ENCODE results near the gene SIK3. TPM values are rescaled to one million over a fixed set of nuclear protein-coding genes. Genes with fewer than 3 reads are reported as not detected.
"Not testable (repeated sequence)": the region's sequence is repeated elsewhere in the genome, so short reads cannot be mapped to it uniquely, and the experiment has no call there.

SIK3 gene
- total RNA-seq, 1 experiment from 2014 or later, result 31.4 TPM

GRCh38 chr11:117052196-117053149, 45.8 kb downstream of the SIK3 start:
- peaks cover 6 to 10% of the 10 kb centered on the region in 2 experiments for H3K4me1 Mint-ChIP-seq
- H3K4me2 ChIP-seq (ENCODE audit: insufficient read depth, insufficient read length, low read length), result no peak overlapping the region
- no peaks in the 10 kb centered on the region; a peak in 1 of 7 replicates for H3K36me3 Mint-ChIP-seq (ENCODE audit: insufficient read depth in 1 of 3, low read depth in 3 of 3)
- no peak overlapping the region for H2BK15ac ChIP-seq (ENCODE audit: low read depth, low read length)
- H4K20me1 ChIP-seq (ENCODE audit: control insufficient read depth, insufficient read depth, insufficient read length), result no peaks in the 10 kb centered on the region
- no peak overlapping the region for H4K91ac ChIP-seq (ENCODE audit: insufficient read length, low read depth, low read length)
- no peak overlapping the region for H2BK120ac ChIP-seq (ENCODE audit: low read depth, low read length, poor library complexity, severe bottlenecking)
- no peak overlapping the region for H2AK5ac ChIP-seq (ENCODE audit: insufficient read length, low read length)
- H3K27ac ChIP-seq (ENCODE audit: insufficient read length, low read depth, low read length), result no peak overlapping the region
- no peaks in the 10 kb centered on the region for H3K9me3 Mint-ChIP-seq
- no peak for TF ChIP-seq CTCF (conservative IDR thresholded peaks at IDR 0.05)
- H3K23ac ChIP-seq (ENCODE audit: insufficient read length, low read depth, low read length), result no peak overlapping the region
- H2BK20ac ChIP-seq (ENCODE audit: low read depth, low read length, poor library complexity, severe bottlenecking), result no peak overlapping the region
- no peak overlapping the region for H2BK12ac ChIP-seq (ENCODE audit: insufficient read length, low read depth, low read length)
- H3K27me3 ChIP-seq (ENCODE audit: insufficient read depth, low read length), result no peaks in the 10 kb centered on the region
- H4K8ac ChIP-seq (replicated peaks; ENCODE audit: insufficient read length, low read depth, low read length), result no peak overlapping the region
- no peak overlapping the region for H2BK5ac ChIP-seq (ENCODE audit: insufficient read length, low read length)
- H3K79me2 ChIP-seq (ENCODE audit: insufficient read depth, low read length), result peaks cover 1% of the 10 kb centered on the region; the same call in 1 of the 2 replicates
- no peaks in the 10 kb centered on the region for H3K9me3 ChIP-seq (ENCODE audit: control insufficient read depth, low read depth, low read length)
- DNase-seq, result no peak
- H3T11ph ChIP-seq (ENCODE audit: low read length), result no peak overlapping the region
- H3K4me1 ChIP-seq (ENCODE audit: insufficient read depth, low read length), result no peaks in the 10 kb centered on the region
- H3K14ac ChIP-seq (ENCODE audit: insufficient read depth, low read length), result no peak overlapping the region
- no peak overlapping the region for H2AFZ ChIP-seq (ENCODE audit: low read length)
- H3K27me3 Mint-ChIP-seq (ENCODE audit: low read depth), result no peaks in the 10 kb centered on the region
- H3K79me1 ChIP-seq (ENCODE audit: insufficient read depth, low read depth, low read length, poor library complexity, severe bottlenecking), result peaks cover 3% of the 10 kb centered on the region
- no peak overlapping the region for H3K18ac ChIP-seq (ENCODE audit: insufficient read length, low read depth, low read length)
- no peak overlapping the region for H3K9ac ChIP-seq (ENCODE audit: extremely low read depth, insufficient read length, low read length)
- H3K4ac ChIP-seq (ENCODE audit: low read depth, low read length), result no peak overlapping the region
- no peaks in the 10 kb centered on the region for H3K23me2 ChIP-seq (ENCODE audit: insufficient read length, low read depth, low read length, poor library complexity, severe bottlenecking)
- WGBS (ENCODE audit: extremely low coverage, insufficient read length, low lambda C conversion rate), result no CpG with 5 or more reads among the region's 8 CpGs
- no peak overlapping the region for H3K4me3 Mint-ChIP-seq
- H4K5ac ChIP-seq (ENCODE audit: insufficient read length, low read depth, low read length), result no peak overlapping the region
- no peak overlapping the region for H3K27ac Mint-ChIP-seq
- no peak overlapping the region for H3K56ac ChIP-seq (ENCODE audit: insufficient read length, low read depth, low read length)

GRCh38 chr11:117050121-117050520, 48.1 kb downstream of the SIK3 start:
- H2BK20ac ChIP-seq (ENCODE audit: low read depth, low read length, poor library complexity, severe bottlenecking); H2BK5ac ChIP-seq (ENCODE audit: insufficient read length, low read length); H3K23ac ChIP-seq (ENCODE audit: insufficient read length, low read depth, low read length); H3K27ac ChIP-seq (ENCODE audit: insufficient read length, low read depth, low read length); H3K9me3 Mint-ChIP-seq; H3K4me3 Mint-ChIP-seq; H2AK5ac ChIP-seq (ENCODE audit: insufficient read length, low read length); H3T11ph ChIP-seq (ENCODE audit: low read length); H3K9me3 ChIP-seq (ENCODE audit: control insufficient read depth, low read depth, low read length); H3K27me3 ChIP-seq (ENCODE audit: insufficient read depth, low read length); H4K20me1 ChIP-seq (ENCODE audit: control insufficient read depth, insufficient read depth, insufficient read length); H3K4ac ChIP-seq (ENCODE audit: low read depth, low read length); H3K4me1 ChIP-seq (ENCODE audit: insufficient read depth, low read length); H3K79me1 ChIP-seq (ENCODE audit: insufficient read depth, low read depth, low read length, poor library complexity, severe bottlenecking); H3K36me3 Mint-ChIP-seq (ENCODE audit: insufficient read depth in 1 of 3, low read depth in 3 of 3); H3K56ac ChIP-seq (ENCODE audit: insufficient read length, low read depth, low read length); H4K8ac ChIP-seq (replicated peaks; ENCODE audit: insufficient read length, low read depth, low read length); H4K91ac ChIP-seq (ENCODE audit: insufficient read length, low read depth, low read length); H3K9ac ChIP-seq (ENCODE audit: extremely low read depth, insufficient read length, low read length); H3K4me2 ChIP-seq (ENCODE audit: insufficient read depth, insufficient read length, low read length); H2BK120ac ChIP-seq (ENCODE audit: low read depth, low read length, poor library complexity, severe bottlenecking); H4K5ac ChIP-seq (ENCODE audit: insufficient read length, low read depth, low read length); H3K18ac ChIP-seq (ENCODE audit: insufficient read length, low read depth, low read length); H3K79me2 ChIP-seq (ENCODE audit: insufficient read depth, low read length); H3K14ac ChIP-seq (ENCODE audit: insufficient read depth, low read length); H2AFZ ChIP-seq (ENCODE audit: low read length); H2BK12ac ChIP-seq (ENCODE audit: insufficient read length, low read depth, low read length); H2BK15ac ChIP-seq (ENCODE audit: low read depth, low read length); H3K23me2 ChIP-seq (ENCODE audit: insufficient read length, low read depth, low read length, poor library complexity, severe bottlenecking); DNase-seq; H3K27me3 Mint-ChIP-seq (ENCODE audit: low read depth): not testable (repeated sequence)
- peak overlapping the region in 2 of 3 experiments; percentile 50 to 76; a peak in 2 of 7 replicates for H3K27ac Mint-ChIP-seq
- H3K4me1 Mint-ChIP-seq, result peaks cover 6 to 10% of the 10 kb centered on the region in 2 experiments
- no CpG with 5 or more reads among the region's 9 CpGs for WGBS (ENCODE audit: extremely low coverage, insufficient read length, low lambda C conversion rate)
